Activated T-cell treated with anti-CD3 and anti-CD28 coated beads, Interleukin-2, amount 50 U/mL, for 72 hours (primary cell): ENCODE results near the gene FOXC2. TPM values are rescaled to one million over a fixed set of nuclear protein-coding genes. Genes with fewer than 3 reads are reported as not detected.

Experiments
- ATAC-seq, 2 donors: fragments of 150-1000 bp; cut with Tn5 transposase; replicated peaks in 1 of 2; 2 replicates each; pipeline ENCODE4 v1.10.0; 2021; ENCODE audit warnings: moderate library complexity in 2 of 2, mild to moderate bottlenecking in 1 of 2
- DNase-seq, 2 donors: peaks; one replicate each; pipeline ENCODE4 v3.0.0; 2021 to 2022; ENCODE audit warnings: mixed read lengths in 1 of 2
- H3K27ac Mint-ChIP-seq: one replicate; pipeline ENCODE4 v1.8.0; 2022; ENCODE audit warnings: mild to moderate bottlenecking, moderate library complexity, mixed read lengths
- H3K27me3 Mint-ChIP-seq: one replicate; pipeline ENCODE4 v1.8.0; 2022; ENCODE audit warnings: low read depth, mixed read lengths
- H3K36me3 Mint-ChIP-seq, 2 donors: one replicate each; pipeline ENCODE4 v1.8.0; 2022; ENCODE audit warnings: mixed read lengths in 2 of 2, mild to moderate bottlenecking in 1 of 2; ENCODE audit not compliant: insufficient read depth in 2 of 2
- H3K4me1 Mint-ChIP-seq: one replicate; pipeline ENCODE4 v1.8.0; 2022; ENCODE audit warnings: low read depth, mixed read lengths
- H3K4me3 Mint-ChIP-seq, 2 donors: one replicate each; pipeline ENCODE4 v1.8.0; 2022; ENCODE audit warnings: mild to moderate bottlenecking in 2 of 2, mixed read lengths in 2 of 2, moderate library complexity in 2 of 2
- H3K9me3 Mint-ChIP-seq, 2 donors: one replicate each; pipeline ENCODE4 v1.8.0; 2022; ENCODE audit warnings: mixed read lengths in 2 of 2
- total RNA-seq, 2 donors: library from RNA; stranded (reverse); gene quantifications; one replicate each; pipeline ENCODE4 v1.2.3, GENCODE V29; 2022

Gene FOXC2
- total RNA-seq, 2 donors from 2014 or later, result not detected

DNA sequence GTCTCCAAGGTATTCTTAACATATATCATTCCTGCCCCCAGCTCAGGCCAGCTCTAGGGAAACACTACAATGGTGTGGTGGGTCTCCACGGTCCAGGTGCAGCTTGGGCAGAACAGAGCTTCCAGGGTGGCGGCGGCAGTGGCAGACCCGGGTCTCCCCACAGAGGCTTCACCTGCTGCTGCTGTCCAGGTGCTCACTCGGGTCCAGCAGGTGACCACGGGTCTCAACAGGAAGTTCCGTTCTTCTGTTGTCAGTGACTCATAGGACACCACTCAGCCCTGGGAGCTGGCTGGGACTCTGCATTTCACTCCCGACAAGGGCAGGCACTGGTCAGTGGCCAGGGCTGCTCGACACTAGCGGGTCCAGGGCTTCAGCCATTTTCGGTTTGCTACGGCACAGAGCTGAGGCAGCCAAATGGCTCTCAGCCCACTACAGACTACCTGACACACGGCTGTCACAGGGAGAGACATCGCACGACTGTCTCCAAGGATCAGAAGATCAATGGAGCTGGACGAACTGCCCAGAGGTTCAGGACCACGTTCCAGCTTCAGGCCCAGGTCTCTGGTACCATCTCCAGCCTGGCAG is 28.3 kb upstream of the FOXC2 start:
- H3K36me3 Mint-ChIP-seq, result peaks cover 0 to 6% of the 10 kb centered on the region in 2 donors

DNA sequence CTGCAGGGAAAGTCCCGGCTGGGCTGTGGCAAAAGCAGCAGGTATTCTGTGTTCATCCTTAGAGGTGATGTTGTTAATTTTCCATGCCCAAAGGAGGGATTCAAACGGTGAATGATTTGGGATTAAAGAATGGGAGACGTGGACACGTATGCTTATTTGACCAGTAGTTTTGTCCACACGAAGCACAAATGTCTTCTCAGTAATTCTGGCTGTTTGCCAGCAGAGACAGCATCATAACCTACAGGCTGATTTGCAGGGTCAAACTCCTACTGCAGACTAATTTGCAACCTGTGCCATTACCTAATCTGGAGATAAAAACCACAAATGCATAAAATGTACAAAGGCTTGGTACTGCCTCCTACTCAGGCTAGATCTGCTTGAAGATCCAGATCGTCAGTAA is 25.7 kb upstream of the FOXC2 start:
- DNase-seq (no peak), ATAC-seq (no peak)
- Mint-ChIP-seq H3K4me3 (no peak overlapping the region), H3K4me1 (no peaks in the 10 kb centered on the region), H3K36me3 (peaks cover 0 to 7% of the 10 kb centered on the region in 2 donors), H3K27me3 (no peaks in the 10 kb centered on the region), H3K9me3 (no peaks in the 10 kb centered on the region), H3K27ac (no peak overlapping the region)

More for the DNA sequence above, 28.3 kb upstream of the FOXC2 start:
- DNase-seq (no peak), ATAC-seq (no peak)
- H3K27ac Mint-ChIP-seq, result no peak overlapping the region
- no peaks in the 10 kb centered on the region for H3K4me1 Mint-ChIP-seq
- no peaks in the 10 kb centered on the region for H3K9me3 Mint-ChIP-seq
- H3K4me3 Mint-ChIP-seq, result no peak overlapping the region
- H3K27me3 Mint-ChIP-seq, result no peaks in the 10 kb centered on the region

- no peak for ATAC-seq
- Mint-ChIP-seq H3K27ac (no peak overlapping the region), H3K4me3 (no peak overlapping the region), H3K4me1 (no peaks in the 10 kb centered on the region), H3K36me3 (peaks cover 0 to 7% of the 10 kb centered on the region in 2 donors), H3K27me3 (no peaks in the 10 kb centered on the region), H3K9me3 (no peaks in the 10 kb centered on the region)
- no peak for DNase-seq
These were observed 25.1 kb upstream of the FOXC2 start for GRCh38 chr16:86541560-86541959.

DNA sequence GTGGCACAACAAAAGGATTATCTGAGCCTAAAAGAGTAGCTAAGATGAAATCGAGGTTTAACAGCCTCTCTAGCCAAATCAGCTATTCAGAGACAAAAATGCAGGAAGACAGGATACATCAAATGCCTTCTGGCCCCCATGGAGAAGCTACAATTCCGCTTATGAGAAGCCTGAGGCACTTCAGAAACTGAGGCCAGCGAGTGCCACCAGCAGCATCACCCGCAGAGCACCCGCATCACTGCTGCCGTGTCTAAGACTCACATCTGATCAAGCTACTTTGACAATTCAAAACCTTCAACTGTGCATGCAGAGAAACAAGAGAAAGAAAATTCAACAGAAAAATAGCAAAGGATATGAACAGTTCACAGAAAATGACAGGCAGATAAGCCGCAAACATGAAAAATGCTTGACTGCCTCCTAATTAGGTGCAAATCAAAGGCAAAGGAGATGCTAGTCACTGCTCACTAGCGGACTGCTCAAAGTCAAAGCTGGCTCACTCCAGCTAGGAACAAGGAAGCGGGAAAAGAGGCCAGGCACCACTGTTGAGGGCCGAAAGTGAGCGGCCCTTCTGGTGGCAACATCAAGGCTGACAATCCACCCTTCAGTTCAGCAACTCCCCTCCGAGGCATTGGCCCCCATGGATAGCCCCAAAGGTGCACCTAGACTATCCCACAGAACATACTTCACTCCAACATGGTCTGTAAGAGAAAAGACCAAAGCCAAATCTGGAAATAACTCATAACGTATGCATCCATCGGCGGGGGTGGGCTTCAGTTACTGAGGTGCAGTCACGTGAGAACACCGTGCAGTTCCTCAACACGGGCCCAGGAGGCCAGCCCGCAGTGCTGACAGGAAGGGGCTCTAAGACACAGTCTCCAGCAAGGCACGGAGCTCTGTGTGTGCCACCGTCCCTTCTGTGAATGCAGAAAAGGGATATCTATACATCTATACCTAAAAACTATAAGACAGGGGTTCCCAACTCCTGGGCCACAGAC is 23.6 kb upstream of the FOXC2 start:
- Mint-ChIP-seq H3K27me3 (no peaks in the 10 kb centered on the region), H3K9me3 (no peaks in the 10 kb centered on the region), H3K4me3 (no peak overlapping the region), H3K27ac (no peak overlapping the region), H3K4me1 (no peaks in the 10 kb centered on the region), H3K36me3 (peaks cover 0 to 8% of the 10 kb centered on the region in 2 donors)
- DNase-seq (no peak), ATAC-seq (no peak)

DNA sequence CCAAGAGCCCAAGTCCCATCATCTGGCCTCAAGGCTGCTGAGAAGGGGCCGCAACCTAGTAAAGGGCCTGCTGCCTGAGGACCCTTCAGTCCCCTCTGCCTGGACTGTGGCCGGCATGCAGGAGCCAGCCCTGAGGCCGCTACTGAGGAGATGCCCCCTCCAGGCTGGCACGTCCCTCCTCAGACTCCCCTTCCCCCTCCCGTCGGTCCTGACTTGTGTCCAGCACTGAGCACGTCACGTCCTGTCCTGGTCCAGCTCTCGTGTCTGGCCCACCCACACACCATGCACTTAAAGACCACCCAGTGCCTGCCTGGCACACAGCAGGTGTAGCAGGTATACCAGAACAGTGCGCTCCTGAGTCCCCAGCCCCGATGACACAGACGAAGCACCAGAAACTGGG is 21.1 kb upstream of the FOXC2 start:
- H3K36me3 Mint-ChIP-seq, result peaks cover 0 to 5% of the 10 kb centered on the region in 2 donors
- no peaks in the 10 kb centered on the region for H3K27me3 Mint-ChIP-seq
- no peak overlapping the region for H3K4me3 Mint-ChIP-seq
- ATAC-seq (no peak), DNase-seq (no peak)
- no peak overlapping the region for H3K27ac Mint-ChIP-seq
- peaks cover 20% of the 10 kb centered on the region for H3K4me1 Mint-ChIP-seq
- H3K9me3 Mint-ChIP-seq, result no peaks in the 10 kb centered on the region

DNA sequence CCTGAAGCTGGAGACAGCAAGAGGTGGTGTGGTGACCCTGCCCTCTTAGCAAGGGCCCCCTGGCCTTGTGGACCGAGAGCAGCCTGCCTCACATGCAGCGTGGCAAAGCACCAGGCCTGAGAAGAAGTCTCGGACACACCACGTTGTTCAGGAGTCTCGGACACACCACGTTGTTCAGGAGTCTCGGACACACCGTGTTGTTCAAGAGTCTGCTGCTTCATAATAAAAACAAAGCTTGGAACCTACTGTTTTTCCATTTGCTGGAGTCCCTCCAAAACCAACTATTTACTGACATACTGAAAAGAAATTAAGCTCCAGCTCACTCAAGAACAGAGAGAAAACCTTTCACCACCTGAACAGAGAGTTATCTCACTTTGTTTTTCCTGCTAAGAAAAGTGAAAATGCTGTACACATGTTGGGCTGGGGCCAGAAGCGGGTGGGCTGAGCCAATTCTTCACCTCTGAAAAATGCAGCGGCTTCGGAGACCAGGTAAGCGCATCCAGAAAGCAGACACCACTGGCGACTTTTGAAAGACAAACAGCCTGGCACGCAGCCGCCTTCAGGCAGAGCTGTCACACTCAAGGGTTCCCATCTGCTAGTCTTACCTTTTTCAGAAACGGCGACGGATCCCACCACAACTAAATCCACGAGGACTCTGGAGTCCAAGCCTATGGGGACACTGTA is 20.5 kb upstream of the FOXC2 start:
- peaks cover 0 to 5% of the 10 kb centered on the region in 2 donors for H3K36me3 Mint-ChIP-seq
- H3K4me1 Mint-ChIP-seq, result peaks cover 24% of the 10 kb centered on the region
- H3K9me3 Mint-ChIP-seq, result no peaks in the 10 kb centered on the region
- no peak for DNase-seq
- no peak overlapping the region for H3K27ac Mint-ChIP-seq
- H3K4me3 Mint-ChIP-seq, result no peak overlapping the region
- ATAC-seq, result no peak
- H3K27me3 Mint-ChIP-seq, result no peaks in the 10 kb centered on the region

DNA sequence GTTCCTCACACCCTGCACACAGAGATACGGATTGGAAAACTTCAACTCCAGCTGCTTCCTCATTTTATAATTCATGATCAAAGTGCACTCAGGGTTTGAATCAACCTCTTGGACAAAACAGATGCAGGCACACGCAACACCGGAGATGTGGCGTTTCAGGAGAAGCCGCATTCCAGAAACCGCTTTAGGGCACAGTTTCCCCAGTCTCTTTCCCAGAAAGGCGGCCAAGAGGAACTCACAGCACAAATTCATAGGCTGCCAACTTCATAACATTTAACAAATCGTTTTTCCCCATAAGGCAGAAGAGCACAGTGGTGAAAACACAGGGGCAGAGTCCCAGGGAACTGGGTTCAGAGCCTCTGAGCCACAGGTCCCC is 20.0 kb upstream of the FOXC2 start:
- ATAC-seq, result no peak
- peaks cover 29% of the 10 kb centered on the region for H3K4me1 Mint-ChIP-seq
- H3K4me3 Mint-ChIP-seq, result no peak overlapping the region
- no peaks in the 10 kb centered on the region for H3K27me3 Mint-ChIP-seq
- H3K27ac Mint-ChIP-seq, result no peak overlapping the region
- DNase-seq, result no peak
- H3K9me3 Mint-ChIP-seq, result no peaks in the 10 kb centered on the region
- H3K36me3 Mint-ChIP-seq, result peaks cover 0 to 5% of the 10 kb centered on the region in 2 donors

- ATAC-seq (no peak), DNase-seq (no peak)
- Mint-ChIP-seq H3K27me3 (no peaks in the 10 kb centered on the region), H3K9me3 (no peaks in the 10 kb centered on the region), H3K36me3 (peaks cover 0 to 5% of the 10 kb centered on the region in 2 donors), H3K4me1 (peaks cover 29% of the 10 kb centered on the region), H3K4me3 (no peak overlapping the region), H3K27ac (no peak overlapping the region)
These were observed 19.3 kb upstream of the FOXC2 start for GRCh38 chr16:86547286-86547685.

DNA sequence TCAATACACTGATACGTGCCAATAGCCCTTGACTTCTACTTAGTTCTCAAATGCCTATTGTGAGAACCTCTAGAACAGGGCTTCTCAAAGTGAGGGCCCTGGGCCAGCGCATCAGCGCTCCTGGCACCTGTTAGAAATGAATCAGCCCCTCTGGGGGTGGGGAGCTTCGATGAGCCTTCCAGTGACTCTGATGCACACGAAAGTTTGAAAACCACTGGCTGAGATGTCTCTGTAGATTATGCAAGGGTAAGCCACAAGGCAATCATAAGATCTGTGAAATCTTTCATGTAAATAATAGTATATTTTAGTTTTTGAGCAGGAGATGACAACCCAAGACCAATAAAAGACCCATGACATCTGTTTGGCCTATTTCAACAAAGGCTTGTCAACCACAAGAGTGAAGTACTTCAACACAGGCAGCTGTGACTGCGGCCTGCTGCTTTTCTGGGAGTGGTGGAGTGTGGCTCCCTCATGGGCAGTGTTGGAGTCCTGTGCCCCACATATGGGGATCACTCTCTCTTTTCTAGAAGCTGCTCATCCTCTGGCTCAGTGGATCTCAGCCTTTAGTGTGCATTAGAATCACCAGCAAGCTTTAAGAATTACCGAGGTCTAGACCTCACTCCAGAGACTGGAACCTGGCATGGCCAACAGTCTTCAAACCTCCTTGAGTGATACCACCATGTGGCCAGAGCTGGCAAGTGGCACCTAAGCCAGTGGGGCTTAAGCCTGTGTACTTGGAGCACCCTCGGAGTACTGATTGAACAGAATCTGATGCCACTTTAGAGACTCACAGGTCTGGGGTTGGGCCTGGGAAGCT is 17.3 kb upstream of the FOXC2 start:
- Mint-ChIP-seq H3K9me3 (no peaks in the 10 kb centered on the region), H3K27ac (peak overlapping the region; percentile 40), H3K27me3 (no peaks in the 10 kb centered on the region), H3K4me1 (peaks cover 42% of the 10 kb centered on the region), H3K36me3 (peaks cover 2 to 9% of the 10 kb centered on the region in 2 donors), H3K4me3 (peak overlapping the region; percentile 23 to 31)
- ATAC-seq (peak; percentile 94 to 95), DNase-seq (peak; percentile 73 to 78)

GRCh38 chr16:86549893-86550190 is 16.8 kb upstream of the FOXC2 start:
- DNase-seq (no peak), ATAC-seq (no peak)
- H3K4me1 Mint-ChIP-seq, result peaks cover 46% of the 10 kb centered on the region
- H3K4me3 Mint-ChIP-seq, result no peak overlapping the region
- H3K27ac Mint-ChIP-seq, result no peak overlapping the region
- H3K36me3 Mint-ChIP-seq, result peaks cover 2 to 10% of the 10 kb centered on the region in 2 donors
- H3K9me3 Mint-ChIP-seq, result no peaks in the 10 kb centered on the region
- H3K27me3 Mint-ChIP-seq, result no peaks in the 10 kb centered on the region

DNA sequence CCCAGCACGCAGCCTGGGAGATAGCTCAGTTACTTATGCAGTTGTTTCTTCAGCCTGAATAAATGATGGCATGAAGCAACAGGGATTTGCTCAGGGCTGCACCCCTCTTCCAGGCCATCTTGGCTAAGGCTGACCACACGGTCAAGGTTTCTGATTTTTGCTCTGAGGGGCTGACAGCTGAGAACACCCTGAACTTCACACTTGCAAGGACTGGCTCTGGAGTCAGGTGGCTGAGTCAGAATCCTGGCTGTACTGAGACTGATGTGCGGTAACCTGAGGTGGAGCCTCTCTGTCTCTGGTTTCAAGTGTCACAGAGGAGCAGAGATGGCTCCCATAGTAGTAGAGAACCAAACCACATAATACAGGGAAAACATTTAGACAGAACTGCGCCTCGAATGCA is 16.3 kb upstream of the FOXC2 start:
- no peak for DNase-seq
- Mint-ChIP-seq H3K36me3 (peaks cover 2 to 9% of the 10 kb centered on the region in 2 donors), H3K27me3 (no peaks in the 10 kb centered on the region), H3K9me3 (no peaks in the 10 kb centered on the region), H3K4me1 (peaks cover 50% of the 10 kb centered on the region), H3K27ac (no peak overlapping the region), H3K4me3 (no peak overlapping the region)
- no peak for ATAC-seq

DNA sequence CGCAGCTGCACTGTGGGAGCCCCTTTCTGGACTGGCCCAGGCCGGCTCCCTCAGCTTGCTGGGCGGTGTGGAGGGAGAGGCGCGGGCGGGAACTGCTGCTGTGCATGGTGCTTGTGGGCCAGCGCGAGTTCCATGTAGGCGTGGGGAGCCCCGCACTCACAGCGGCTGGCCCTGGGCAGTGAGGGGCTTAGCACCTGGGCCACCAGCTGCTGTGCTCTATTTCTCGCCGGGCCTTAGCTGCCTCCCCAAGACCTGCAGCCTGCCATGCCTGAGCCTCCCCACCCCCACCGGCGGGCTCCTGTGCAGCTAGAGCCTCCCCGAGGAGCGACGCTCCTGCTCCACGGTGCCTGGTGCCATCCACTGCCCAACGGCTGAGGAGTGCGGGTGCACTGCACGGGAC is 13.3 kb upstream of the FOXC2 start:
- H3K27ac Mint-ChIP-seq, result no peak overlapping the region
- H3K27me3 Mint-ChIP-seq, result no peaks in the 10 kb centered on the region

DNA sequence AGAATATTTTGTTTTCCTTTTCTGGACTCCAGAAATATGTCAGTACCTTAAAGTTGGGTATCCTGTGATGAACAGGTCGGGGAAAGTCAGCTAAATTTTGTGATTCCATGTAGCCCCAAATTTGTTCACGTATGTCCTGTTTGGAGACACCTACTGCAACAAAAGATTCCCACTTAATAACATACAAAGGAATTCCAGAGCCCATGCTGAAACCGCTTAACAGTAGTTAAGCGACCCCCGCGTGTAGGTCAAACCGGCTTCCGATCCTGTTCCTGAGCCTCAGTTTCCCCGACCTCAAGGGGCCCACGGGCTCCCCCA is 12.1 kb upstream of the FOXC2 start:
- H3K4me1 Mint-ChIP-seq, result peaks cover 41% of the 10 kb centered on the region
- H3K36me3 Mint-ChIP-seq, result peaks cover 2 to 5% of the 10 kb centered on the region in 2 donors
- H3K27me3 Mint-ChIP-seq, result no peaks in the 10 kb centered on the region
- H3K27ac Mint-ChIP-seq, result peak overlapping the region; percentile 82
- ATAC-seq, result no peak
- H3K4me3 Mint-ChIP-seq, result peak overlapping the region; percentile 86 to 94
- DNase-seq, result no peak
- H3K9me3 Mint-ChIP-seq, result no peaks in the 10 kb centered on the region

More for the DNA sequence above, 13.3 kb upstream of the FOXC2 start:
- no peaks in the 10 kb centered on the region for H3K9me3 Mint-ChIP-seq
- H3K4me3 Mint-ChIP-seq, result peak overlapping the region in 1 of 2 donors; percentile 94
- H3K36me3 Mint-ChIP-seq, result peaks cover 2 to 5% of the 10 kb centered on the region in 2 donors
- DNase-seq, result no peak
- ATAC-seq, result no peak
- peaks cover 53% of the 10 kb centered on the region for H3K4me1 Mint-ChIP-seq
